HG02763 (cell line): Measurements from ENCODE around the gene SLC45A1.

ENCODE experiments used
- ATAC-seq: cut with Tn5 transposase; IDR thresholded peaks from one replicate; pipeline ENCODE4 v1.9.1; 2021; ENCODE audit warnings: mild to moderate bottlenecking, moderate library complexity; ENCODE audit not compliant: unreplicated experiment

The SLC45A1 gene

GRCh38 chr1:8311068-8311718 is 6.7 kb upstream of the SLC45A1 start:
- no peak for ATAC-seq

- ATAC-seq, result no peak
These were observed 5.4 kb upstream of the SLC45A1 start for GRCh38 chr1:8312235-8313218.

DNA sequence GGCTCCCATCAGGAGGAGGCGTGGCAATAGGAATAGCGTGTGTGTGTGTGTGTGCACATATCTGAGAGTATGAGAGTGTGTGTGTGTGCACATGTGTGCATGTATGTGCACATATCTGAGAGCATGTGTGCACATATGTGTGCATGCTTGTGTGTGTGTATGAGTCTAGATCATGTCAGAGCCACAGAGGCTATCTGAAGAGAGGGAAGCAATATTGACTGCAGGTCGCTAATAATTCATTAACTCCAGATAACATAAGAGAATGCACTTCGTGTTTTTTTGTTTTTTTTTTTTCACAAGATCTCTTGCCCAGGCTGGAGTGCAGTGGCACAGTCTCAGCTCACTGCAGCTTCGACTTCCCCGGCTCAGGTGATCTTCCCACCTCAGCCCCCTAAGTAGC is 4.7 kb upstream of the SLC45A1 start:
- ATAC-seq, result no peak

- no peak for ATAC-seq
These were observed 3.3 kb upstream of the SLC45A1 start for GRCh38 chr1:8314346-8315280.

- ATAC-seq, result no peak
These were observed 2.1 kb upstream of the SLC45A1 start for GRCh38 chr1:8315573-8316475.

DNA sequence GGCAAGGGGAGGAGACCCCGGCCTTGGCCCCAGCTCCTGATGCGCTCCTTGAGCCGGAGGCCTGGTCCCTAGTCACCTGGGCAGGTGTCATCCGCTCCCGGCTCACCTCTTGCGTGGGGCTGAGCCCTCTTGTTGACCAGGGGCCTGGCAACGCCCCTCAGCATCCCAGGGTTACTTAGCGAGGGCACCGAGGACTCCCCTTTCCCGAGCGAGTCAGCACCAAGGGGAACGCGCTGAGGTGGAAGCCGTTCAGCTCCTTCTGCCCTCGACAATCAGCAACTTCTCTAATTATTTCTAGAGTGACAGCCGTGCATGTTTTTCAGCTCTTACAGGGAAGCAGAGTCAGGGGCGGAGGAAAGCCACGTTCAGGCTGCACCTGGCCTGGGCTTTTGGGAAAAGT is 522 bp downstream of the SLC45A1 start:
- ATAC-seq, result no peak

DNA sequence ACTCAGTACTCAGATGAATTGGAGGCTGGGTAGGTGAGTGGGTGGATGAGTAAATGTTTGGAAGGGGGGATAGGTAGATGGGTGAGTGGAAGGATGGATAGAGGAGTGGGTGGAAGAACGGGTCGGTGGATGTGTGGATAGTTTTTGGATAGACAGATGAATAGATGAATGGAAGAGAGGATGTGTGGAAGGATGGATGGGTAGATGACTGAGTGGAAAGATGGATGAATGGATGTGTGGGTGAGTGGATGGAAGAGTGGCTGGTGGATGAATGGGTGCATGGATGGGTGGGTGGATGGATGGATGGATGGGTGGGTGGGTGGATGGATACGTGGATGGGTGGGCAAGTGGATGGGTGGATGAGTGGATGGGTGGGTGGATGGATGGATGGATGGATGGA is 3.7 kb downstream of the SLC45A1 start:
- no peak for ATAC-seq

- ATAC-seq, result no peak
These were observed 5.8 kb downstream of the SLC45A1 start for GRCh38 chr1:8323706-8324105.

DNA sequence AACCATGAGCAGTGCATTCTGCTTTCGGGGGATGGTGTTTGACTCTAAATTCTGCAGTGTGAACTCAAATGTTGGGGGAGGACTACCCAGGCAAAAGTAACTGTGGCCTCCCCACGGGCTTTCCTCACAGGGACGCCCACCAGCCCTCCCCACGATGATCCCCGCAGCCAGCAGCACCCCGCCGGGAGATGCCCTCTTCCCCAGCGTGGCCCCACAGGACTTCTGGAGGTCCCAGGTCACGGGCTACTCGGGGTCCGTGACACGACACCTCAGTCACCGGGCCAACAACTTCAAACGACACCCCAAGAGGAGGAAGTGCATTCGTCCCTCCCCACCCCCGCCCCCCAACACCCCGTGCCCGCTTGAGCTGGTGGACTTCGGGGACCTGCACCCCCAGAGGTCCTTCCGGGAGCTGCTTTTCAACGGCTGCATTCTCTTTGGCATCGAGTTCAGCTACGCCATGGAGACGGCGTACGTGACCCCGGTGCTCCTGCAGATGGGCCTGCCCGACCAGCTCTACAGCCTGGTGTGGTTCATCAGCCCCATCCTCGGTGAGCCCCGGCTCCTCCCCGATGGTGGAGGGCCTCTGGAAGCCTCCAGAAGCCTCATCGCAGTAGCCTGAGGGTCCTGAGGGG is 6.4 kb downstream of the SLC45A1 start:
- no peak for ATAC-seq

- ATAC-seq, result no peak
These were observed 7.9 kb downstream of the SLC45A1 start for GRCh38 chr1:8325771-8326170.

- ATAC-seq, result no peak
These were observed 8.4 kb downstream of the SLC45A1 start for GRCh38 chr1:8326265-8326664.

DNA sequence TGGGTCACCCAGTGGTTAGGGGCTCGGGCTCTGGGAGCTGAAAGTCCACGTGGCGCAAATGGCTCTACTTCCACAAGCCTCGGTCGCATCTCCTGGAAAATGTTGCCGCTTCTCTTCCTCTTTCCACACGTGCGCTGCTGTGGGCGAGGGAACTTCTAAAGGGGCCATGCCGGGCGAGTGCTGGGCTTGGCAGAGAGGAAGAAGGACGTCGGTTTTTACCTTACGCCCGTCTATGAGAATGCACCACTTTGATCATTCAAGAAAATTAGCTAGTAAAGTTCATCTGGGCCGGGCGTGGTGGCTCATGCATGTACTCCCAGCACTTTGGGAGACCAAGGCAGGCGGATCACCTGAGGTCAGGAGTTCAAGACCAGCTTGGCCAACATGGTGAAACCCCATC is 10.4 kb downstream of the SLC45A1 start:
- no peak for ATAC-seq

GRCh38 chr1:8329439-8329838 is 11.5 kb downstream of the SLC45A1 start:
- no peak for ATAC-seq

GRCh38 chr1:8329858-8330257 is 11.9 kb downstream of the SLC45A1 start:
- no peak for ATAC-seq

GRCh38 chr1:8330271-8331125 is 12.6 kb downstream of the SLC45A1 start:
- no peak for ATAC-seq

DNA sequence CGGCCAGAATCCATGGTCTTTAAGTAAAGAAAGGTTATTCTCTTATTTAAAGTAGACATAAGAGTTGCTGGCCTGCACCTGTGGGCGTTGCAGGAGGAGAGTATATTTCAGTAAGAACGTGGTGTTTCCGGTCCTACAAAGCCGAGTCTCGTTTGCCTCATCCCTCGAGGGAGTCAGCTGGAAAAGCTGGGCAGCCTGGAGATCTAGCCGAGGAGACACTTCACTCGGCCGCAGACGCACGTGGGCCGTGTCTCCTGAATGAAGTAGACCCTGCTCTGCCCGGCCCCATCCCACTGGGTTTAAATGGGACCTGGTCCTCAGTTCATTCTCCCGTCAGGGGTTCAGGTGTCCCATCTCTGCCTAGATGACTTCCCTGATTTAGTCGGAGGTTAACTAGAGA is 14.9 kb downstream of the SLC45A1 start:
- ATAC-seq, result no peak

DNA sequence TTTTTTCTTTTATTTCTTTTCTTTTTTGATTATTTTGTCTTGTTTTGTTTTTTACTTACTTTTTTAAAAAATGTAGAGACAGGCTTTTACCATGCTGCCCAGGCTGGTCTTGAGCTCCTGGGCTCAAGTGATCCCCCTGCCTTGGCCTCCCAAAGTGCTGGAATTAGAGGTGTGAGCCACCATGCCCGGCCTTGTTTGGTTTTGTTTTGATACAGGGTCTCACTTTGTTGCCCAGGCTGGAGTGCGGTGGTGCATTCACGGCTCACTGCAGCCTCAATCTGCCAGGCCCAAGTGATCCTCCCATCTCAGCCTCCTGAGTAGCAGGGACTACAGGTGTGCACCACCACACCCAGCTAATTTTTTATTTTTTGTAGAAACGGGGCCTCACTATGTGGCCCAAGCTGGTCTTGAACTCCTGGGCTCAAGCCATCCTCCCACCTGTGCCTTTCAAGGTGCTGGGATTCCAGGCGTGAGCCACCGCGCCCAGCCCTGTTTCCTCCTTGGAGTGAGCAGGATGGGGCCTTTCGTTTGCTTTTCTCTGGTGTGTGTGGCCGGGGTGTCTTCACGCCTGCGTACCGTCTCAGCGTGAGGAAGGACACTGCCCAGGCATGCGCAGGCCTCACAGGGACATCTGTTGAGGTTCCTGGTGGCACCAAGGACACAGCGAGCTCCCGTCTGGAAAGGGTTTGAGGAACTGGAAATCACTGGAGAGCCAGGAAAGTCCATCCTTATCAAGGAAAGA is 15.5 kb downstream of the SLC45A1 start:
- ATAC-seq, result no peak
